Activated CD4-positive, alpha-beta T cell treated with anti-CD3 and anti-CD28 coated beads for 24 hours (primary cell): ENCODE results near the gene CARD8.
"Not testable (repeated sequence)": the region's sequence is repeated elsewhere in the genome, so short reads cannot be mapped to it uniquely, and the experiment has no call there.

Source experiments
- DNase-seq, 2 donors: peaks; one replicate each; pipeline ENCODE4 v3.0.0-alpha.2; 2020; ENCODE audit warnings: low read depth in 2 of 2

Gene CARD8

DNA sequence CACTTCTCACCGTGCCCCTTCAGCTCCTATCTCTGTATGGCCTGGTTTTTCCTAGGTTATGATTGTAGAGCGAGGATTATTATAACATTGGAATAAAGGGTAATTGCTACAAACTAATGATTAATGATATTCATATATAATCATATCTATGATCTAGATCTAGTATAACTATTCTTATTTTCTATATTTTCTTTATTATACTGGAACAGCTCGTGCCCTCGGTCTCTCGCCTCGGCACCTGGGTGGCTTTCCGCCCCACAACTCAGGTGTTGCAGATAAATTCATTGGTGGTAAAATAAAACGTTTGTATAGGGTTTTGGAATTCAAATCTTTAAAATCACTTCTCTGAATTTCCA is 4.6 kb upstream of the CARD8 start:
- not testable (repeated sequence) for DNase-seq

DNA sequence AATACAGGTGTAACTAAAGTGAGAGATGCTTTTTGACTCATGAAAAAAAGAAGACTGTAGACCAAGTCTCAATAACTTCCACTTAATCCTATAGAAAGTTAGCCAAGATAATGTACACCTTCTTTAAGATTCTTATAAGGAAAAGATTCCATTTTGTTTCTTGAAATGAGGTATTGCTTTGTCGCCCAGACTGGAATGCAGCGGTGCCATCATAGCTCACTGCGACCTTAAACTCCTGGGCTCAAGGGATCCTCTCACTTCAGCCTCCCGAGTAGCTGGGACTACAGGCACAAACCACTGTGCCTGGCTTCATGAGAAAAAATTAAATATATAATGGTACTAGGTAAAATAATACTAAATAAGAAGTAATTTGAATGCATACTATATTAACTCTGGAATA is 3.3 kb upstream of the CARD8 start:
- not testable (repeated sequence) for DNase-seq

DNA sequence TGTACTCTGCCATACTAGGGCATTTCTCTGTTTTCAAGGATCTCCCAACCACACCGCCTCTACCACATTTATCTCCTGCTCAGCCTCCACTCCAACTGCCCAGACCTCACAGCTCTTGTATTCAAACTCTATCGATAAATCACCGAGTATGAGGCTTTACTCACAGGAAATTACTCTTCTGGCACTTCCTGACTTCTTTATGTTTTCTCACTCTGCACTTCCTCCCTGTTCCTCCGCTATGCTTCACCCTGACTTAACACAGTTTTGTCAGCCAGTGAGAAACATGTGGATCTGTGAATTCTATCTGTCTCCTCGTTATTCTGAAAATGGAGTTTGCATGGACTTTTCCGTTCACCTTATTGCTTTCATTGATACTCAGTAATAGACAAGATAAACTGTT is 2.6 kb upstream of the CARD8 start:
- DNase-seq, result no peak

DNA sequence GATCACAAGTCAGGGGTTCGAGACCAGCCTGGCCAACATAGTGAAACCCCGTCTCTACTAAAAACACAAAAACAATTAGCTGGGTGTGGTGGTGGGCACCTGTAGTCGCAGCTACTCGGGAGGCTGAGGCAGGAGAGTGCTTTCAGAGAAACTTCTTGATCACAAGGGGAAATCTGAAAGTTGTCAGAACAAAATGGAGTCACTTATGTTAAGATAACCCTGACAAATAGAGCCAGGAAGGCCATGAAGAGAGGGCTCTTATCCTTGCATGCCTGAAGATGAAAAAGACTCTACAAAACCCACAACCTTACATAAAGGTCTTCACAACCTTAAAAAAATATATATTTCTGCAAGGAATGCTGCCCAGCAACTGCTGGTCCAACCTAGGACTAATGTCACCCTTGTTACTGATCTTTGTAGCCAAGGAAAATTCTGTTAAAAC is 1.2 kb downstream of the CARD8 start:
- DNase-seq, result no peak

- DNase-seq, result no peak
These were observed 1.7 kb downstream of the CARD8 start for GRCh38 chr19:48253999-48254398.

DNA sequence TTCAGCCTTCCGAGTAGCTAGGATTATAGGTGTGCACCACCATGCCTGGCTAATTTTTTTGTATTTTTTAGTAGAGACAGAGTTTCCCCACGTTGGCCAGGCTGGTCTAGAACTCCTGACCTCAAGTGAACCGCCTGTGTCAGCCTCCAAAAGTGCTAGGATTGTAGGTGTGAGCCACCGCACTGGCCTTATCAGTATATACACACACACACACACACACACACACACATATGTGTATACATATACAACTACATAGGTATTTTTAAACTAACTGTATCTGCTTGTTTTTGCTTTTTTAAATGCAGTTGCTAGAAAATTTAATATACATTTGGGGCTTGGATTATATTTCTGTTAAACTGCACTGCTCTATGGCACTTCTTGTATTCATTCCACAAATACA is 3.1 kb downstream of the CARD8 start:
- no peak for DNase-seq

GRCh38 chr19:48250290-48251025 is 5.3 kb downstream of the CARD8 start:
- DNase-seq, result no peak

- peak; percentile 58 to 61 for DNase-seq
These were observed 6.2 kb downstream of the CARD8 start for GRCh38 chr19:48249502-48250014.

GRCh38 chr19:48248081-48248833 is 7.5 kb downstream of the CARD8 start:
- no peak for DNase-seq

DNA sequence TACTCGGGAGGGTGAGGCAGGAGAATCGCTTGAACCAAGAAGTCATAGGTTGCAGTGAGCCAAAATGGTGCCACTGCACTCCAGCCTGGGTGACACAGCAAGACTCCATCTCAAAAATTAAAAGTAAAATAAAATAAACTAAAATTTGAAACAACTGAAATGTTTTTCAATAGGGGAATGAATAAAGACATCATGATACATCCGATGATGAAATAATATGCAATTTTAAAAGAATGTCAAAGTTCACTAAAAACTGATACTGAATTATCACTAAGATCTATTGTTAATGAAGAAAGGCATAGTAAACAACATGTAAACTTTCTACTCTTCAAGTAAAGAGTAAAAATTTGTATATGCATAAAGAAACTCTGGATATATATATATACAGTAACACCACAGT is 8.5 kb downstream of the CARD8 start:
- no peak for DNase-seq

DNA sequence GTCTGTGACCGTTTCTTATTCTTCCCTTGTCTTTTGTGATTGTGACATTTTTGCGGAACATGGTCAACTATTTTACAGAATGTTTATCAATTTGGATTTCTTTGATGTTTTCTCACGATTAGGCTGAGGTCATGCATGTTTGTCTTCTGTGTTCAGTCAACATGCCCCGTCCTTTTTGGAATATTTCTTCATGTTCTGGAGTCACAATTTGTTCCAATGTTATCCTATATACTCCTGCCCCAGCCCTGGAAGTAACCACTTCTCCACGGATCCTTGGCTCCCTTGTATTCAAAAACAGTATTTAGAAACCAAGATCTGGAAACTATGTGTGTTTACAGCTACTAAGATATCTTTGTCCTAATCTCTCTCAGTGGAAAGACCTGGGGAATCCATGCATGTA is 9.6 kb downstream of the CARD8 start:
- no peak for DNase-seq

GRCh38 chr19:48244281-48244680 is 11.4 kb downstream of the CARD8 start:
- DNase-seq, result peak in 1 of 2 donors; percentile 29

GRCh38 chr19:48241771-48242170 is 13.9 kb downstream of the CARD8 start:
- not testable (repeated sequence) for DNase-seq

GRCh38 chr19:48239582-48240141 is 16.1 kb downstream of the CARD8 start:
- DNase-seq, result no peak

DNA sequence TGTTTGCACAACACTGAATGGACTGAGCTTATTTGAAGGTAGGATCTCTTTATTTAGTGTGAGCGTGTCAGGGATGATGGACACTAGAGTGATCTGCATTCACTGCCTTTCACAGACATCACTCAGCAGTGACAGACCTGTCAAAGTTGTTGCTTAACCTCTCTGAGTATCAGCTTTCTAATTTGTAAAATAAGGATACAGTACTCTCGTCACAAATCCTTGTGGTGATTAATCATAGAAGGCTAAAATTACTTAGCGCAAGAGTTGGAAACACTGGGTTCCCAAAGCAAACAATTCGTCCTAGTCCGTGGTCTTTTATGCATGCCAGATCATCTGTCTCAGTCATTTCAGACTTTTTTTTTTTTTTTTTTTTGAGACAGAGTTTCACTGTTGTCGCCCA is 16.6 kb downstream of the CARD8 start:
- no peak for DNase-seq

- no peak for DNase-seq
These were observed 18.7 kb downstream of the CARD8 start for GRCh38 chr19:48237057-48237456.

- DNase-seq, result no peak
These were observed 25.1 kb downstream of the CARD8 start for GRCh38 chr19:48230555-48231129.

GRCh38 chr19:48221628-48222027 is 34.1 kb downstream of the CARD8 start:
- DNase-seq, result no peak

GRCh38 chr19:48220784-48221183 is 34.9 kb downstream of the CARD8 start:
- not testable (repeated sequence) for DNase-seq

- no peak for DNase-seq
These were observed 36.7 kb downstream of the CARD8 start for GRCh38 chr19:48218997-48219396.

GRCh38 chr19:48216933-48217332 is 38.8 kb downstream of the CARD8 start:
- DNase-seq, result no peak

- no peak for DNase-seq
These were observed 41.8 kb downstream of the CARD8 start for GRCh38 chr19:48213959-48214358.
